ENCODE measurements around the gene MTHFS.

GRCh38 chr15:79883579-79884203 lies 13.1 kb downstream of the MTHFS start:
- TF ChIP-seq CTCF (IDR thresholded peaks at IDR 0.05; ENCODE audit: low read depth, low read length, poor library complexity, severe bottlenecking) (no peak), EZH2phosphoT487 (IDR thresholded peaks at IDR 0.05; ENCODE audit: borderline replicate concordance, low read length) (no peak)

All from DOHH2 (cell line).